Mesendoderm (in vitro differentiated cells): ENCODE results near the gene KRT78.

Source experiments
- DNase-seq: peaks from one replicate; pipeline ENCODE4 v3.0.0; 2013
- H2AK5ac ChIP-seq: 2 replicates; pipeline ENCODE4 v1.6.1; 2013; ENCODE audit warnings: low read length, inconsistent platforms
- H2BK120ac ChIP-seq: 2 replicates; pipeline ENCODE4 v1.6.1; 2013; ENCODE audit warnings: low read depth, mild to moderate bottlenecking, low read length, moderate library complexity, mixed read lengths
- H2BK15ac ChIP-seq: replicated peaks from 2 replicates; pipeline ENCODE4 v1.6.1; 2013; ENCODE audit warnings: low read depth, mild to moderate bottlenecking, moderate library complexity
- H2BK5ac ChIP-seq: 2 replicates; pipeline ENCODE4 v1.6.1; 2013; ENCODE audit warnings: low read length, inconsistent platforms
- H3K18ac ChIP-seq: 2 replicates; pipeline ENCODE4 v1.6.1; 2013; ENCODE audit warnings: mild to moderate bottlenecking, low read length, mixed read lengths
- H3K23ac ChIP-seq: one replicate; pipeline ENCODE4 v1.6.1; 2013; ENCODE audit warnings: low read length
- H3K27ac ChIP-seq: 2 replicates; pipeline ENCODE4 v1.5.1; 2013; ENCODE audit warnings: low read depth, mild to moderate bottlenecking, inconsistent platforms, low read length, moderate library complexity
- H3K27me3 ChIP-seq: 2 replicates; pipeline ENCODE4 v1.6.1; 2013; ENCODE audit warnings: low read length, control low read depth, mild to moderate bottlenecking, inconsistent platforms; ENCODE audit not compliant: insufficient read depth, poor library complexity
- H3K36me3 ChIP-seq: 2 replicates; pipeline ENCODE4 v1.6.1; 2013; ENCODE audit warnings: low read length, inconsistent platforms; ENCODE audit not compliant: control insufficient read depth, insufficient read depth
- H3K4ac ChIP-seq: one replicate; pipeline ENCODE4 v1.6.1; 2013; ENCODE audit warnings: low read depth, mild to moderate bottlenecking, low read length, moderate library complexity
- H3K4me1 ChIP-seq: 2 replicates; pipeline ENCODE4 v1.6.1; 2013; ENCODE audit warnings: low read depth, low read length, inconsistent platforms; ENCODE audit not compliant: control insufficient read depth
- H3K4me2 ChIP-seq: 2 replicates; pipeline ENCODE4 v1.6.1; 2013; ENCODE audit warnings: low read length
- H3K4me3 ChIP-seq: 2 replicates; pipeline ENCODE4 v1.5.1; 2013; ENCODE audit warnings: mild to moderate bottlenecking, low read length
- H3K56ac ChIP-seq: one replicate; pipeline ENCODE4 v1.6.1; 2013; ENCODE audit warnings: low read length
- H3K79me1 ChIP-seq: 2 replicates; pipeline ENCODE4 v1.6.1; 2013; ENCODE audit warnings: low read length, inconsistent platforms
- H3K79me2 ChIP-seq: 2 replicates; pipeline ENCODE4 v1.6.1; 2013; ENCODE audit warnings: mild to moderate bottlenecking, low read length; ENCODE audit not compliant: control insufficient read depth, insufficient read depth
- H3K9ac ChIP-seq: 2 replicates; pipeline ENCODE4 v1.6.1; 2013; ENCODE audit warnings: low read length, inconsistent platforms
- H4K5ac ChIP-seq: one replicate; pipeline ENCODE4 v1.6.1; 2013; ENCODE audit warnings: low read length
- H4K8ac ChIP-seq: one replicate; pipeline ENCODE4 v1.6.1; 2013; ENCODE audit warnings: low read depth, mild to moderate bottlenecking, control low read depth, low read length, moderate library complexity
- WGBS: extraction: QIAGEN DNeasy Blood & Tissue Kit; methylation state at CpG from one replicate; pipeline ENCODE4 v1.1.7; 2013; ENCODE audit warnings: low lambda C conversion rate, missing lambda C conversion rate; ENCODE audit not compliant: insufficient coverage; ENCODE audit errors: extremely low coverage; 5-methylcytosine and 5-hydroxymethylcytosine counted together

KRT78 gene

DNA sequence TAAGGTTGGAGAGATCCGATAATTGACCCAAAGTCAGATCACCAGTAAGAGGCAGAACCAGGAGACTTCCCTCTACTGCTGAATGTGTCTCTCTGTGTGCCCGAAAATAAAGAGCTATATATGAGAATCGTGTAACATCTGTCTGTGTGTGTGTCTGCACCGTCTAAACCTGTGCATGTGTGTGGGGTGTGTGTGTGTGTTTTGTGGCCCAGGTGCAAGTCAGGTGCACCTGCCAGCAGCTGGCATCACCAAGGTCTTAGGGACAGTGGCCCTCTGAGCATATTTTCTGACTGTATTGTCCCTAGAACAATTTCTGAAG, 24.7 kb upstream of the KRT78 start:
- Histone ChIP-seq H3K79me1 (no peaks in the 10 kb centered on the region), H2AK5ac (no peak overlapping the region), H3K18ac (no peak overlapping the region), H3K27me3 (no peaks in the 10 kb centered on the region), H3K4me3 (no peak overlapping the region), H3K36me3 (no peaks in the 10 kb centered on the region), H2BK15ac (no peak overlapping the region), H3K4ac (no peak overlapping the region), H3K56ac (peak overlapping the region; percentile 82), H3K4me2 (peak overlapping the region; percentile 73), H2BK5ac (no peak overlapping the region), H3K23ac (no peak overlapping the region), H4K5ac (no peak overlapping the region), H4K8ac (no peak overlapping the region), H3K4me1 (no peaks in the 10 kb centered on the region), H3K27ac (no peak overlapping the region), H2BK120ac (no peak overlapping the region), H3K9ac (no peak overlapping the region), H3K79me2 (no peaks in the 10 kb centered on the region)
- no peak for DNase-seq
- no CpG with 5 or more reads among the region's 4 CpGs for WGBS

DNA sequence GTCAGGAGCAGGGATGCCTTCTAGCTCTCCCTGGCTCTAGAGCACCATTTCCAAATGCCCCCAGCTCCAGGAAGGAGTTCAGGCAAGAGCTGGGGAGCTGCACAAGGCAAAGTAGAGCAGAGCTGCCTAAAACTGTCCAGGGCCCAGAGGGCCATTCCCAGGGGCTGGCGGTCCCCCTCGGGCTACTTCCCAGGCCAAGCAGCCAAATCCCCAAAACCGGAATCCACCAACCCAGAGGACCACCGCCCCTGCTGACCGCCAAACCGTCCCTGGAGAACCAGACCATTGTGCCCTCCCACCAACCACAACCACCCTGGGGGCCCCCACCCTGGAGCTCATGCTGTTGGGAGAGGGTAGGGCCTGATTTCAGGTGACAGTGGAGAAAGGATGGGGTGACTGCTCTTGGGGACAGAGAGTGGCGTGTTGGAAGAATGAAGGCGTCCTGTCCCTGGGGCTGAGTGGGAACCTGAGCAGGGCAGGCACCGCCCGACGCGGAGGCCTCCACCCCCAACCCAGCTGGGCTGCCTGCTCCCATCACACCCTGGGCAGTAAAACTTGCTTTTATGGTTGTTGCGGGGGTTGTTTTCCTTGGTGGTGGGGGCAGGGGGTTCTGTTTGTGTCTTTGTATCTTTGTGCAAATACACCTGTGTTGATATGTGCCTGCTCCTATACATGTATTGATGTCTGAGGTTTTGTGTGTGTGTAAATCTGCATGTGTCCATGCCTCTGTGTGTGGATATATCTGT, 24.0 kb upstream of the KRT78 start:
- no peak overlapping the region for H4K8ac ChIP-seq
- H3K4me2 ChIP-seq, result no peak overlapping the region
- no peak overlapping the region for H3K27ac ChIP-seq
- no peak for DNase-seq
- no peak overlapping the region for H3K23ac ChIP-seq
- no peak overlapping the region for H3K9ac ChIP-seq
- no peaks in the 10 kb centered on the region for H3K36me3 ChIP-seq
- no peak overlapping the region for H3K56ac ChIP-seq
- no peak overlapping the region for H4K5ac ChIP-seq
- H3K79me2 ChIP-seq, result no peaks in the 10 kb centered on the region
- no peak overlapping the region for H3K4me3 ChIP-seq
- no peaks in the 10 kb centered on the region for H3K27me3 ChIP-seq
- H2AK5ac ChIP-seq, result peak overlapping the region; percentile 38
- H3K79me1 ChIP-seq, result no peaks in the 10 kb centered on the region
- no peak overlapping the region for H3K18ac ChIP-seq
- H2BK15ac ChIP-seq, result no peak overlapping the region
- no peak overlapping the region for H3K4ac ChIP-seq
- no peak overlapping the region for H2BK120ac ChIP-seq
- no peak overlapping the region for H2BK5ac ChIP-seq
- no peaks in the 10 kb centered on the region for H3K4me1 ChIP-seq
- WGBS, result no CpG with 5 or more reads among the region's 13 CpGs

- Histone ChIP-seq H2BK15ac (no peak overlapping the region), H3K27ac (no peak overlapping the region), H3K4ac (no peak overlapping the region), H3K4me1 (no peaks in the 10 kb centered on the region), H3K79me2 (no peaks in the 10 kb centered on the region), H4K8ac (no peak overlapping the region), H3K23ac (no peak overlapping the region), H3K36me3 (no peaks in the 10 kb centered on the region), H3K9ac (no peak overlapping the region), H2BK120ac (no peak overlapping the region), H3K56ac (no peak overlapping the region), H3K27me3 (no peaks in the 10 kb centered on the region), H2BK5ac (no peak overlapping the region), H3K4me3 (no peak overlapping the region), H3K18ac (no peak overlapping the region), H3K79me1 (no peaks in the 10 kb centered on the region), H4K5ac (no peak overlapping the region), H2AK5ac (no peak overlapping the region), H3K4me2 (no peak overlapping the region)
- DNase-seq, result peak; percentile 42
- no CpG with 5 or more reads among the region's 9 CpGs for WGBS
These were observed 22.7 kb upstream of the KRT78 start for GRCh38 chr12:52871291-52872039.

DNA sequence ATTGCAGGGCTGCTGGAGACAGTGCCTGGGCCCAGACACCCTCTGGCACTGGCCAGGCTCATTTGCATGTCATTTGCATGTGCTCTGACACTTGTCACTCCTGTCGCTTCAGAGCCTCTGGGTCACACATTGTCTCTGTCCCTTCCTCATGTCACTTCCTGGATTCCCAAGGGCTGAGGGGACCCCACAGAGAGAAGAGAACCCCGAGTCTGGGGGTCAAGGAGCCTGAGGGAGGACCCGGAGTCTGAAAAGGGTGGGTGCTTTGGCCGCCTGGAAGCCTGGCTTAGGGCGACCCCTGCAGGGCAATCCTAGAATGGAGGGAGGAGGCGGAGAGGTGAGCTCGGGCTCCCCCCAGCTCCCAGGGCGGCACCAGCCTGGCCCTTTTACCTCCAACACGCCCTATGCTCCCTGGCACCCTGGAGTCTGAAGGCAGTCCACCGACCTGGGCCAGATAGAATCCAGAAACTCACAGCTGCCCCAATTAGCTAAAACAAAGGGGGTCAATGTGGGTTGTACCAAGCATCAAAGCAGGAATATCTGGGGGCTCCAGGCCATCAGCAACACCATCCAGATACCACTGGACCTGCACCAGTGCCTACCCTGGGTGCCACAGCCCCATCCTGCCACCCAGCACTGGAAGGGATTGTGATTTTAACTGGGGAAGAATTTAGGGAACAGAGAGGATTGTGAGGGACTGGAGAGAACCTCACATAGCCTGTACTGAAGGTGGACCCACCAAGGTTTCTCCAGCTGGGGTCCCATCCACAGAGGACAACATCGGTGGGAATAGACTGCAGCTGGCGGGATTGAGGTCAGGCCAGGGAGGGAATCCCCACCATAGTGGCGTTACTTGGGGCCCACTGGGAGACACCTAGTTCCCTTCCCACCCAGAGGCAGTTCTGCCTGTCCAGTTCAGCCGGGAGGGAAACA, 21.8 kb upstream of the KRT78 start:
- DNase-seq, result peak; percentile 68
- Histone ChIP-seq H3K56ac (no peak overlapping the region), H3K79me1 (no peaks in the 10 kb centered on the region)

GRCh38 chr12:52867642-52868041, 18.8 kb upstream of the KRT78 start:
- WGBS, result no CpG with 5 or more reads among the region's 9 CpGs
- Histone ChIP-seq H3K23ac (no peak overlapping the region), H3K27me3 (no peaks in the 10 kb centered on the region), H3K79me2 (no peaks in the 10 kb centered on the region), H4K8ac (no peak overlapping the region), H3K56ac (no peak overlapping the region), H2BK15ac (no peak overlapping the region), H2BK5ac (no peak overlapping the region), H3K4me3 (no peak overlapping the region), H3K4ac (no peak overlapping the region), H3K18ac (no peak overlapping the region), H3K9ac (no peak overlapping the region), H2AK5ac (no peak overlapping the region), H3K79me1 (no peaks in the 10 kb centered on the region), H4K5ac (no peak overlapping the region), H3K27ac (no peak overlapping the region), H3K4me1 (no peaks in the 10 kb centered on the region), H3K36me3 (no peaks in the 10 kb centered on the region), H3K4me2 (no peak overlapping the region), H2BK120ac (no peak overlapping the region)
- DNase-seq, result no peak

More for the DNA sequence above, 21.8 kb upstream of the KRT78 start:
- no peak overlapping the region for H3K4me3 ChIP-seq
- no peak overlapping the region for H2BK120ac ChIP-seq
- H3K27ac ChIP-seq, result no peak overlapping the region
- no peaks in the 10 kb centered on the region for H3K27me3 ChIP-seq
- no peak overlapping the region for H2AK5ac ChIP-seq
- H4K5ac ChIP-seq, result no peak overlapping the region
- no peaks in the 10 kb centered on the region for H3K4me1 ChIP-seq
- no peak overlapping the region for H3K18ac ChIP-seq
- H3K36me3 ChIP-seq, result no peaks in the 10 kb centered on the region
- no peak overlapping the region for H2BK15ac ChIP-seq
- no peak overlapping the region for H3K9ac ChIP-seq
- H3K23ac ChIP-seq, result no peak overlapping the region
- WGBS, result no CpG with 5 or more reads among the region's 14 CpGs
- no peak overlapping the region for H2BK5ac ChIP-seq
- no peak overlapping the region for H4K8ac ChIP-seq
- H3K4me2 ChIP-seq, result no peak overlapping the region
- H3K4ac ChIP-seq, result no peak overlapping the region
- H3K79me2 ChIP-seq, result no peaks in the 10 kb centered on the region
